ENCODE results near the gene ARHGEF26. TPM values are rescaled to one million over a fixed set of nuclear protein-coding genes. Genes with fewer than 3 reads are reported as not detected.

ARHGEF26 gene
- total RNA-seq, 6 experiments from 2014 or later = 8.7 to 42.3 (median 24.5) TPM

DNA sequence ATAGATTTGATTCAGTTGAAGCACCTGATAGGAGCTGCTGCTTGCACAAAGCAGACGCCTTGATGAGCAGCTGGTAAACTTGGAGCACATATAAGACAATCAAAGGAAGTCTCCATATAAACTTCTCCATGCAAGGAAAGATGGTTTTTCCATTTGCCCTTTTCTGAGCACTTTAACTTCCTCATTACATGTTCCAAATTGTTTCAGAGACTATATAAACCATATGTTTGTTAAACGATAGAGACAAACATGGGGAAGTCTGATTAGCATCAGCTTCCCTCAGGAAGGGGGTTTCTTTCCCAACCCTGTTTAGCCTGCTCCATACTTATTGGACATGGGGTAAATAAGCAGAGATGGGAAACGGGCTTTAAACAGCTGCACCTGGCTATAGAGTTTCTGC is 115.1 kb downstream of the ARHGEF26 start:
- no peaks in the 10 kb centered on the region for H3K9me3 ChIP-seq
- no peak overlapping the region for H3K27ac ChIP-seq
- DNase-seq = no peak
- 72% methylated on average over 3 of the region's 3 CpGs for WGBS (ENCODE audit: insufficient coverage, low coverage, low lambda C conversion rate, missing lambda C conversion rate)
- TF ChIP-seq, protein P1, sequence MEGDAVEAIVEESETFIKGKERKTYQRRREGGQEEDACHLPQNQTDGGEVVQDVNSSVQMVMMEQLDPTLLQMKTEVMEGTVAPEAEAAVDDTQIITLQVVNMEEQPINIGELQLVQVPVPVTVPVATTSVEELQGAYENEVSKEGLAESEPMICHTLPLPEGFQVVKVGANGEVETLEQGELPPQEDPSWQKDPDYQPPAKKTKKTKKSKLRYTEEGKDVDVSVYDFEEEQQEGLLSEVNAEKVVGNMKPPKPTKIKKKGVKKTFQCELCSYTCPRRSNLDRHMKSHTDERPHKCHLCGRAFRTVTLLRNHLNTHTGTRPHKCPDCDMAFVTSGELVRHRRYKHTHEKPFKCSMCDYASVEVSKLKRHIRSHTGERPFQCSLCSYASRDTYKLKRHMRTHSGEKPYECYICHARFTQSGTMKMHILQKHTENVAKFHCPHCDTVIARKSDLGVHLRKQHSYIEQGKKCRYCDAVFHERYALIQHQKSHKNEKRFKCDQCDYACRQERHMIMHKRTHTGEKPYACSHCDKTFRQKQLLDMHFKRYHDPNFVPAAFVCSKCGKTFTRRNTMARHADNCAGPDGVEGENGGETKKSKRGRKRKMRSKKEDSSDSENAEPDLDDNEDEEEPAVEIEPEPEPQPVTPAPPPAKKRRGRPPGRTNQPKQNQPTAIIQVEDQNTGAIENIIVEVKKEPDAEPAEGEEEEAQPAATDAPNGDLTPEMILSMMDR (IDR thresholded peaks at IDR 0.05) = no peak
- no peak for TF ChIP-seq POLR2A (IDR thresholded peaks at IDR 0.05)
- no peaks in the 10 kb centered on the region for H3K27me3 ChIP-seq
- H3K36me3 ChIP-seq = peaks cover 0 to 16% (median 11%) of the 10 kb centered on the region in 4 donors
- no peaks in the 10 kb centered on the region for H3K4me1 ChIP-seq
- intact Hi-C loops (cut with DNase I) = no loop called here
- H3K4me3 ChIP-seq = no peak overlapping the region
- no peak for ATAC-seq

DNA sequence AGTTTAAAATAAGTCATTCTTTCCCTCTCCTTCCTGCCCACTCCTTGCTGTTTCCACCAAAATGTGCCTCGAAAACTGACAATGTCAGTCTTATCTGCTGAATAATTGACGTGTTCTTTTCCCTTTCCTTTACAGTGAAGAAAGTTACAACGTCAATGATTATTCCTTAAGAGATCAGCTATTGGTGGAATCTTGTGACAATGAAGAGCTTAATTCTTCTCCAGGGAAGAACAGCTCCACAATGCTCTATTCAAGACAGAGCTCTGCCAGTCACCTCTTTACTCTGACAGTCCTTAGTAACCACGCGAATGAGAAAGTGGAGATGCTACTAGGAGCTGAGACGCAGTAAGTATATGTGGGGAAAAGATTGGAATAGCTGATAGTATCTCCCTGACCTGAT is 119.0 kb downstream of the ARHGEF26 start:
- WGBS (ENCODE audit: insufficient coverage, low coverage, low lambda C conversion rate, missing lambda C conversion rate) = 88% methylated on average over 6 of the region's 6 CpGs
- intact Hi-C loops (cut with DNase I) = no loop called here
- no peak for TF ChIP-seq POLR2A (IDR thresholded peaks at IDR 0.05)

DNA sequence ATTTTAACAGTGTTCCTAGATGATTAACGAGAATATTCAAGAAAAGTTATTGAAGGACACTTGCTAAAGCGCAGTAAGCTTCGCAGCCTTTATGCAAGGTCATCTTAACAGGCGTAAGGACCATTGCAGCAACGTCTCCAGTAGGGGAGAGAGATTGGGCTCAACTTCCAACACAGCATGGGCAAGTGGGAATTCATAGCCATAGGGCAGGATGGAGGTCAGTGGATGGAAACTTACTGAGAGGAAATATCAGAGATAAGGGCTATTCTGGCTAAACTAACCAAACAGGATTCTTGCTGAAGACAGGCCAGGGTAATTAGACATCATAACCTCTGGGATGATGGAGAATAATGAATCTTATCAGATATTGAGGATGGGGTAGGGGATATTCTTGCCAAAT is 120.3 kb downstream of the ARHGEF26 start:
- no peak for ATAC-seq
- intact Hi-C loops (cut with DNase I) = no loop called here
- 81% methylated on average over 5 of the region's 5 CpGs for WGBS (ENCODE audit: insufficient coverage, low coverage, low lambda C conversion rate, missing lambda C conversion rate)
- no peak for TF ChIP-seq POLR2A (IDR thresholded peaks at IDR 0.05)
- TF ChIP-seq, protein P1 (IDR thresholded peaks at IDR 0.05) = no peak
- no peak overlapping the region for H3K27ac ChIP-seq
- H3K9me3 ChIP-seq = no peaks in the 10 kb centered on the region
- no peaks in the 10 kb centered on the region for H3K4me1 ChIP-seq
- no peak for DNase-seq
- no peaks in the 10 kb centered on the region for H3K27me3 ChIP-seq
- H3K4me3 ChIP-seq = no peak overlapping the region
- peaks cover 0 to 27% (median 15%) of the 10 kb centered on the region in 4 donors for H3K36me3 ChIP-seq

More for the DNA sequence above, 119.0 kb downstream of the ARHGEF26 start:
- no peak overlapping the region for H3K4me3 ChIP-seq
- no peak for DNase-seq
- H3K36me3 ChIP-seq = peaks cover 0 to 27% (median 16%) of the 10 kb centered on the region in 4 donors
- H3K27me3 ChIP-seq = no peaks in the 10 kb centered on the region
- no peaks in the 10 kb centered on the region for H3K4me1 ChIP-seq
- H3K9me3 ChIP-seq = no peaks in the 10 kb centered on the region
- no peak overlapping the region for H3K27ac ChIP-seq
- ATAC-seq = no peak

DNA sequence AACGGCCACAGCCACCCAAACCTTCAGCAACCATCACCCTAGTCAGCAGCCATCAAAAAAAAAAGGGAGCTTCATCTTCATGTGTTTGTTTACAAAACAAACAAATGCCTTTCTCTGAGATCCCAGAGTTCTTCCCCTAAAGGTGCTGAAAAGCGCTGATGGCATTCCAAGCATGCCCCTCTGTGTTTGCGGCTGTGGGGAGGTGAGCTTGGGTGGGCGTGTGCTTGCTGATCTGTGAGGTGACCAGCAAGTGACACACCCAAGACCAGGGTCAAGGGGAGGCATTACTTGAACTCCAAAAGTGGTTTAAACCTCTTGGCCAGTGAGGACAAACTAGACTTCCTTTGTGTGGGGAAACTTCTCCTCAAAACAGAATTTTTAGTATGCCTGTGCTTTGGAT is 121.6 kb downstream of the ARHGEF26 start:
- Histone ChIP-seq H3K36me3 (peaks cover 0 to 27% (median 15%) of the 10 kb centered on the region in 4 donors), H3K27me3 (no peaks in the 10 kb centered on the region), H3K4me3 (no peak overlapping the region), H3K9me3 (no peaks in the 10 kb centered on the region), H3K27ac (no peak overlapping the region), H3K4me1 (no peaks in the 10 kb centered on the region)
- 91% methylated on average over 3 of the region's 4 CpGs for WGBS (ENCODE audit: insufficient coverage, low coverage, low lambda C conversion rate, missing lambda C conversion rate)
- DNase-seq (no peak), ATAC-seq (no peak)
- no peak for TF ChIP-seq POLR2A (IDR thresholded peaks at IDR 0.05)
- intact Hi-C loops (cut with DNase I) = no loop called here

DNA sequence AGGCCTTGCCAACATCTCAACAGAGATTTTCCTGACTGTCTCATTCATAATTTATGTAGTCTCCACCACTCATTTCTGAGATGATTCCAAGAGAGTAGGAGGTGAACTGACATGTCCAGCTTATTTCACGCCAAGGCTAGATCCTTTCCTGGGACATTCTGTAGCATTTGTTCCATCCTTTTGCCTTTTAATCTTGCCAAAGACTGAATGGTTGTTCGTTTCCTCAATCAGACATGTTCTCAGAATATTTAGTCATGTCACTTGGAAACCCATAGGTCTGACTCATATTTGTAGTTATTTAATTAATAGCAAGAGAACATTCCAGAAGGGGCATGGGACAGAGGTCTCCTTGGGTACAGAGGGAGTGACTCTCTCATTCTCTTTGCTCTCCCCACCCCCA is 122.2 kb downstream of the ARHGEF26 start:
- H3K9me3 ChIP-seq = no peaks in the 10 kb centered on the region
- no peaks in the 10 kb centered on the region for H3K27me3 ChIP-seq
- WGBS (ENCODE audit: insufficient coverage, low coverage, low lambda C conversion rate, missing lambda C conversion rate) = 89% methylated on average over 2 of the region's 2 CpGs
- ATAC-seq (peak in 1 of 4 donors; percentile 56), DNase-seq (no peak)
- peaks cover 0 to 27% (median 15%) of the 10 kb centered on the region in 4 donors for H3K36me3 ChIP-seq
- H3K27ac ChIP-seq = no peak overlapping the region
- TF ChIP-seq, protein P1 (IDR thresholded peaks at IDR 0.05) = no peak
- TF ChIP-seq POLR2A (IDR thresholded peaks at IDR 0.05) = no peak
- intact Hi-C loops (cut with DNase I) = no loop called here
- H3K4me3 ChIP-seq = no peak overlapping the region
- H3K4me1 ChIP-seq = peaks cover 0 to 4% (median 0%) of the 10 kb centered on the region in 4 donors

DNA sequence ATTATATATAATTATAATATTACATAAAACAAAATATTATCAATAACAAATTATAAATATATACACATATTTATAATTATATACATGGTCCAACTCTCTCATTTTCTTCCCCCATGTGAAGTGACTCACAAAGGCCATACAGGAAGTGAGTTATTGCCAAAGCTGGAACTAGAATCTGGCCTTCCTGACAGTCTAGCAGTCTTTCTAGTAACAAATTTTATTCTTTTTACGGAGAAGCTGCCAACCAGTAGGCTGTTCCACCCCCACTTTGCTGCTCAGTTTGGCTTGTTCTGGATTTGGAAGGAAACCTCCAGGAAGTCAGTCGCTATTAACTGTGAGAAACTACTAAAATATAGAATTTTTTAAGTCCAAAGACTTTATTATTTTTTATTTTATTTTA is 123.5 kb downstream of the ARHGEF26 start:
- WGBS (ENCODE audit: insufficient coverage, low coverage, low lambda C conversion rate, missing lambda C conversion rate) = 68% methylated on average over 2 of the region's 2 CpGs
- H3K4me1 ChIP-seq = peaks cover 0 to 8% (median 0%) of the 10 kb centered on the region in 4 donors
- intact Hi-C loops (cut with DNase I) = no loop called here
- no peak overlapping the region for H3K4me3 ChIP-seq
- H3K27me3 ChIP-seq = no peaks in the 10 kb centered on the region
- no peak for DNase-seq
- no peak overlapping the region for H3K27ac ChIP-seq
- no peak for ATAC-seq
- H3K9me3 ChIP-seq = no peaks in the 10 kb centered on the region
- peaks cover 0 to 27% (median 13%) of the 10 kb centered on the region in 4 donors for H3K36me3 ChIP-seq
- TF ChIP-seq, protein P1 (IDR thresholded peaks at IDR 0.05) = no peak
- no peak for TF ChIP-seq POLR2A (IDR thresholded peaks at IDR 0.05)
